SK-N-SH (cell line): Measurements from ENCODE around the gene GPR157. TPM values are rescaled to one million over a fixed set of nuclear protein-coding genes. Genes with fewer than 3 reads are reported as not detected.

Source experiments
- CTCF ChIA-PET: fragments of 300-600, 350-600 bp; formaldehyde crosslinking; extraction: SDS; loops from one replicate; lab custom pipeline; 2021; lab: Yijun Ruan, JAX
- POLR2A ChIA-PET: fragments of 350-600 bp; sonication (Branson Sonifier 250); formaldehyde crosslinking; extraction: SDS; loops from one replicate; lab custom pipeline; 2020; ENCODE audit warnings: antibody characterized with exemption, inconsistent platforms; lab: Yijun Ruan, JAX
- DNase-seq: peaks from one replicate; pipeline ENCODE4 v3.0.0; 2012
- H2AFZ ChIP-seq: fragments of 200-600 bp; sonication (generic); 2 replicates; pipeline ENCODE4 v1.8.1; 2016; ENCODE audit warnings: antibody characterized with exemption, mild to moderate bottlenecking, low read depth
- H3F3A ChIP-seq: fragments of 200-600 bp; sonication (generic); replicated peaks from 2 replicates; pipeline ENCODE3; 2016; ENCODE audit warnings: antibody characterized with exemption, mild to moderate bottlenecking; ENCODE audit not compliant: insufficient read depth
- H3K27ac ChIP-seq, 2 experiments: fragments of 200-500 bp in 1 of 2; fragments of 200-600 bp in 1 of 2; sonication (Bioruptor generic) in 1 of 2; sonication (generic), shearing (Covaris generic) in 1 of 2; 2 replicates each; pipeline versions ENCODE4 v1.5.1 to v1.6.1; 2014 to 2016; ENCODE audit warnings: low read depth in 2 of 2, inconsistent platforms in 1 of 2, low read length in 1 of 2, mild to moderate bottlenecking in 1 of 2, mixed read lengths in 1 of 2
- H3K27me3 ChIP-seq: fragments of 200-600 bp; sonication (generic), shearing (Covaris generic); 2 replicates; pipeline ENCODE4 v1.6.1; 2016; ENCODE audit warnings: mixed run types; ENCODE audit not compliant: insufficient read depth
- H3K36me3 ChIP-seq, 2 experiments: fragments of 200-500 bp in 1 of 2; fragments of 200-600 bp in 1 of 2; sonication (Bioruptor generic) in 1 of 2; sonication (generic) in 1 of 2; replicated peaks in 1 of 2; 2 replicates each; pipeline versions ENCODE3 to v1.5.1; 2014 to 2016; ENCODE audit warnings: low read length in 1 of 2, mild to moderate bottlenecking in 1 of 2; ENCODE audit not compliant: insufficient read depth in 2 of 2, control insufficient read depth in 1 of 2
- H3K4me1 ChIP-seq, 2 experiments: fragments of 200-500 bp in 1 of 2; fragments of 200-600 bp in 1 of 2; sonication (Bioruptor generic) in 1 of 2; sonication (generic), shearing (Covaris generic) in 1 of 2; 2 replicates each; pipeline versions ENCODE4 v1.5.1 to v1.6.1; 2014 to 2016; ENCODE audit warnings: low read depth in 1 of 2, low read length in 1 of 2, mixed run types in 1 of 2; ENCODE audit not compliant: insufficient read depth in 2 of 2, control insufficient read depth in 1 of 2
- H3K4me2 ChIP-seq: fragments of 200-600 bp; sonication (generic), shearing (Covaris generic); 2 replicates; pipeline ENCODE4 v1.6.1; 2017; ENCODE audit warnings: mixed run types
- H3K4me3 ChIP-seq, 2 experiments: fragments of 200-500 bp in 1 of 2; fragments of 200-600 bp in 1 of 2; sonication (Bioruptor generic) in 1 of 2; sonication (generic), shearing (Covaris generic) in 1 of 2; 2 replicates each; pipeline versions ENCODE4 v1.5.1 to v1.8.1; 2014 to 2016; ENCODE audit warnings: low read depth in 2 of 2, inconsistent platforms in 1 of 2, low read length in 1 of 2, mild to moderate bottlenecking in 1 of 2, mixed read lengths in 1 of 2, moderate library complexity in 1 of 2
- H3K79me2 ChIP-seq: fragments of 200-600 bp; sonication (generic); 2 replicates; pipeline ENCODE4 v1.8.1; 2017; ENCODE audit warnings: mild to moderate bottlenecking; ENCODE audit not compliant: insufficient read depth
- H3K9ac ChIP-seq: fragments of 200-600 bp; sonication (generic); 2 replicates; pipeline ENCODE4 v1.6.1; 2017; ENCODE audit warnings: mixed run types
- H3K9me2 ChIP-seq: fragments of 200-600 bp; sonication (generic); 2 replicates; pipeline ENCODE4 v1.6.1; 2017; ENCODE audit warnings: mixed run types
- H3K9me3 ChIP-seq: fragments of 200-600 bp; sonication (generic); 2 replicates; pipeline ENCODE4 v1.6.1; 2017; ENCODE audit warnings: mixed run types, mild to moderate bottlenecking, moderate library complexity
- H4K20me1 ChIP-seq: fragments of 200-600 bp; sonication (generic); 2 replicates; pipeline ENCODE4 v1.6.1; 2017; ENCODE audit warnings: mild to moderate bottlenecking, mixed run types; ENCODE audit not compliant: insufficient read depth
- CHD2 ChIP-seq: fragments of 150-350 bp; IDR thresholded peaks from 2 replicates; pipeline ENCODE4 v1.6.1; 2018; ENCODE audit warnings: low read length; ENCODE audit not compliant: partially characterized antibody
- ELF1 ChIP-seq: IDR thresholded peaks from 2 replicates; pipeline ENCODE4 v1.4.0; 2012
- FOXJ3 ChIP-seq: sonication (generic); formaldehyde crosslinking; IDR thresholded peaks from 2 replicates; pipeline ENCODE4 v1.5.1; 2020; ENCODE audit warnings: mild to moderate bottlenecking, missing genetic modification reagents
- JUND ChIP-seq: IDR thresholded peaks from 2 replicates; pipeline ENCODE4 v1.4.0; 2012
- MAX ChIP-seq: IDR thresholded peaks from 2 replicates; pipeline ENCODE4 v1.4.0; 2012; ENCODE audit warnings: low read depth
- MEF2A ChIP-seq: IDR thresholded peaks from 2 replicates; pipeline ENCODE4 v1.4.0; 2012; ENCODE audit warnings: low read depth, borderline replicate concordance
- MXI1 ChIP-seq: IDR thresholded peaks from 2 replicates; pipeline ENCODE4 v1.6.1; 2012; ENCODE audit warnings: mild to moderate bottlenecking, low read depth, low read length, improper control_type of control experiment
- NFIC ChIP-seq: IDR thresholded peaks from 2 replicates; pipeline ENCODE4 v1.4.0; 2012; ENCODE audit warnings: borderline replicate concordance
- RAD21 ChIP-seq: IDR thresholded peaks from 2 replicates; pipeline ENCODE4 v1.6.1; 2012; ENCODE audit warnings: mild to moderate bottlenecking, low read length
- RCOR1 ChIP-seq: fragments of 150-350 bp; IDR thresholded peaks from 2 replicates; pipeline ENCODE4 v1.6.1; 2017; ENCODE audit warnings: antibody characterized with exemption, low read length
- REST ChIP-seq: IDR thresholded peaks from 2 replicates; pipeline ENCODE4 v1.6.1; 2012; ENCODE audit warnings: mild to moderate bottlenecking, low read depth, low read length, moderate library complexity
- RXRA ChIP-seq: IDR thresholded peaks from 2 replicates; pipeline ENCODE4 v1.4.0; 2012; ENCODE audit warnings: low read depth, mild to moderate bottlenecking, borderline replicate concordance
- TCF12 ChIP-seq: IDR thresholded peaks from 2 replicates; pipeline ENCODE4 v1.4.0; 2012
- TEAD4 ChIP-seq: IDR thresholded peaks from 2 replicates; pipeline ENCODE4 v1.4.0; 2012; ENCODE audit warnings: mild to moderate bottlenecking, borderline replicate concordance; ENCODE audit not compliant: insufficient read depth
- USF1 ChIP-seq: IDR thresholded peaks from 2 replicates; pipeline ENCODE4 v1.4.0; 2012; ENCODE audit warnings: low read depth, borderline replicate concordance
- ZBTB33 ChIP-seq: IDR thresholded peaks from 2 replicates; pipeline ENCODE4 v1.4.0; 2012; ENCODE audit warnings: low read depth, borderline replicate concordance
- WGBS: methylation state at CpG from one replicate; pipeline ENCODE4 v1.1.6; 2017; ENCODE audit warnings: low lambda C conversion rate; 5-methylcytosine and 5-hydroxymethylcytosine counted together
- polyA plus RNA-seq, 3 experiments: library from polyadenylated mRNA; depleted of rRNA; stranded (reverse); fragments of >200 nt; gene quantifications; 2 replicates each; pipeline ENCODE4 v1.2.3, GENCODE V29; 2012

Gene GPR157
- polyA plus RNA-seq, 1 of the 3 experiments (the other 2 are of a cell fraction): 1.8 TPM

- Histone ChIP-seq H4K20me1 (no peaks in the 10 kb centered on the region), H3K79me2 (no peaks in the 10 kb centered on the region), H3K4me1 (no peaks in the 10 kb centered on the region), H3F3A (no peaks in the 10 kb centered on the region), H3K4me2 (no peak overlapping the region), H3K9me2 (no peaks in the 10 kb centered on the region), H3K27ac (no peak overlapping the region), H3K9me3 (no peaks in the 10 kb centered on the region), H3K9ac (no peak overlapping the region), H3K4me3 (no peak overlapping the region), H2AFZ (no peak overlapping the region), H3K36me3 (no peaks in the 10 kb centered on the region), H3K27me3 (no peaks in the 10 kb centered on the region)
- DNase-seq: no peak
- ChIA-PET CTCF (no interaction called here), POLR2A (no interaction called here)
- WGBS: 60% methylated on average over 4 of the region's 4 CpGs
- TF ChIP-seq USF1 (no peak), TEAD4 (no peak), ZBTB33 (no peak)
Measured at GRCh38 chr1:9059891-9060744, 68.8 kb downstream of the GPR157 start.

- no peak for TF ChIP-seq FOXJ3
- no peak overlapping the region for H3K27ac ChIP-seq
- no peak overlapping the region for H3K4me3 ChIP-seq
- H3K4me2 ChIP-seq: no peak overlapping the region
- DNase-seq: no peak
- POLR2A ChIA-PET: no interaction called here
- no peaks in the 10 kb centered on the region for H3K79me2 ChIP-seq
- H3K9ac ChIP-seq: no peak overlapping the region
- no peaks in the 10 kb centered on the region for H3K4me1 ChIP-seq
- CTCF ChIA-PET: interaction anchor here (1.0 to 1.8 kb wide), 3 partner anchors 10 to 140 kb away, joined by 3 read pairs; no protein-coding TSS in a partner anchor
- H4K20me1 ChIP-seq: no peaks in the 10 kb centered on the region
- no peak overlapping the region for H2AFZ ChIP-seq
- no peaks in the 10 kb centered on the region for H3K9me3 ChIP-seq
- no peaks in the 10 kb centered on the region for H3F3A ChIP-seq
- no peaks in the 10 kb centered on the region for H3K27me3 ChIP-seq
- 76% methylated on average over 2 of the region's 2 CpGs for WGBS
- H3K9me2 ChIP-seq: no peaks in the 10 kb centered on the region
- no peaks in the 10 kb centered on the region for H3K36me3 ChIP-seq
Measured at GRCh38 chr1:9058465-9058864, 70.4 kb downstream of the GPR157 start.

GRCh38 chr1:9057851-9058250, 71.1 kb downstream of the GPR157 start:
- DNase-seq: no peak
- WGBS: 62% methylated on average over 4 of the region's 10 CpGs
- Histone ChIP-seq H3K9me2 (no peaks in the 10 kb centered on the region), H3K36me3 (no peaks in the 10 kb centered on the region), H3K9ac (no peak overlapping the region), H3K9me3 (no peaks in the 10 kb centered on the region), H3K27me3 (no peaks in the 10 kb centered on the region), H3K4me2 (no peak overlapping the region), H3K27ac (no peak overlapping the region), H3K4me1 (no peaks in the 10 kb centered on the region), H3K4me3 (no peak overlapping the region), H3K79me2 (no peaks in the 10 kb centered on the region), H2AFZ (no peak overlapping the region), H4K20me1 (no peaks in the 10 kb centered on the region), H3F3A (no peaks in the 10 kb centered on the region)
- CTCF ChIA-PET: interaction anchor here (1.0 to 1.8 kb wide), 3 partner anchors 10 to 140 kb away, joined by 3 to 4 read pairs (median 3); no protein-coding TSS in a partner anchor
- POLR2A ChIA-PET: no interaction called here
- TF ChIP-seq MAX (no peak), TCF12 (no peak), REST (no peak), CHD2 (no peak), MXI1 (no peak), JUND (no peak), RCOR1 (no peak), NFIC (no peak), RAD21 (no peak), ELF1 (no peak), RXRA (no peak), MEF2A (no peak)
